AG09309 (cell line): Measurements from ENCODE around the gene LMO7.

ENCODE experiments used
- DNase-seq: peaks from one replicate; pipeline ENCODE4 v3.0.0-alpha.2; 2010; ENCODE audit warnings: low read depth
- H3K4me3 ChIP-seq: 2 replicates; pipeline ENCODE4 v1.5.1; 2011; ENCODE audit warnings: mild to moderate bottlenecking, low read depth, low read length, moderate library complexity; ENCODE audit not compliant: control insufficient read depth
- CTCF ChIP-seq: IDR thresholded peaks from 2 replicates; pipeline ENCODE4 v1.5.1; 2011; ENCODE audit warnings: mild to moderate bottlenecking, low read depth, low read length, inconsistent platforms; ENCODE audit not compliant: insufficient read depth, control insufficient read depth; ENCODE audit errors: missing control alignments

Gene LMO7

DNA sequence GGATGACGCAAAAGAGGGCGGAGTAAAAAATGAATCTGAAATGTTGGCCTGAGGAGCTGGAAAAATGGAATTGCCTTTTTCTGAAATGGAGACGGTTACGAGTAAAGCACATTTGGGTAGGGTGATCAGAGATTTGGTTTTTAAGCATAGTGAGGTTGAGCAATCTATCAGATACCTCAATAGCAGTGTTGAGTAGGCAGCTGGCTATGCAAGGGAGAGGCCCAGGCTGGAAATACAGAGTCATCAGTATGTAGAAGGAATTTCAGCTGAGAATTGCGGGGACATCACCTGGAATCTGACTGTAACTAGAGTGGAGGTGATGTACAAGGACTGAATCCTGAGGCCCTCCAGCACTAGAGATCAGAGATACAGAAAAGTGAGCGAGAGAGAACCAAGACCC is 224.8 kb downstream of the LMO7 start:
- TF ChIP-seq CTCF: no peak
- no peak overlapping the region for H3K4me3 ChIP-seq
- DNase-seq: no peak

DNA sequence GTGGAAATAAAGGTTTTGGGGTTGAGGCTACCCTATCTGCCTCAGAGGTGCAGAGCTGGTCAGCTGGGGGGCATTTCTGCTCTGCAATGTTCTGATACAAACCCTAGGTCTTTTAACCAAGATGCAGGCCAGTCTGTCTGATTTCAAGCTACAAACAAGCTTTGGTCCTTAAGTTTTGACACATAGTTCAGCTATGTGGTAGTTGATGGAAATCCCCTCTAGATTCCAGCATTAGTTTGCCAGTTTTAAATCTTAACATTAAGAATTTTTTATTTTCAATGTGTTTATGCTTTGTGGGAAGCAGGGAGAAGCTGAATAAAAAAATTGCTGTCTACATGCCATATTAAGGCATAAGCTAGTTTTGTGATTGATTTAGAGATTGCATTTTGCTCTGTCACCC is 225.7 kb downstream of the LMO7 start:
- H3K4me3 ChIP-seq: no peak overlapping the region
- no peak for DNase-seq
- TF ChIP-seq CTCF: no peak

DNA sequence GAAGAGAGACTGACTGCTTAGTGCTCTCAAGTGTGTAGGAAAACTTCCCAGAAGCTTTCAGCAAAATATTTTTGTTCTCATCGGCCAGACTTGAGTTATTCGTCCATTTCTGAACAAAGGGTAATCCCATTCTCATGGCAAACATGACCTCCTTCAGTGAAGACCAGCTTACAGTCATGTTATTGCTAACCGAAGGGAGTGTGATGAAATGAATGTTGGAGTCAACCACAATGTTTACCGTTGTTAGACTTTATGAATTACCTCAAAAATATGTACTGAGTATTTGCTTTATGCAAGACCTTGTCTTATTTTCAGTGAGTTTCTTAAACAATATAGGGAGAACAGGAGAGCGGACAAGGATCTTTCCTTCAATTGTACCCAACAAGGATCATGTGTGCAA is 228.6 kb downstream of the LMO7 start:
- peak; percentile 43 for DNase-seq
- H3K4me3 ChIP-seq: no peak overlapping the region
- no peak for TF ChIP-seq CTCF

- TF ChIP-seq CTCF: no peak
- H3K4me3 ChIP-seq: no peak overlapping the region
- DNase-seq: no peak
Measured at GRCh38 chr13:75867379-75868117, 231.4 kb downstream of the LMO7 start.

- no peak overlapping the region for H3K4me3 ChIP-seq
- DNase-seq: no peak
- no peak for TF ChIP-seq CTCF
Measured at GRCh38 chr13:75869981-75870380, 233.9 kb downstream of the LMO7 start.

GRCh38 chr13:75870397-75870903 is 234.3 kb downstream of the LMO7 start:
- peak; percentile 72 for TF ChIP-seq CTCF
- no peak for DNase-seq
- peak overlapping the region; percentile 17 for H3K4me3 ChIP-seq

- no peak for DNase-seq
- H3K4me3 ChIP-seq: no peak overlapping the region; the same call in 1 of the 2 replicates
- TF ChIP-seq CTCF: no peak
Measured at GRCh38 chr13:75871059-75871458, 234.9 kb downstream of the LMO7 start.
